Naive thymus-derived CD8-positive, alpha-beta T cell (primary cell): ENCODE results near the gene TUBB4B. TPM values are rescaled to one million over a fixed set of nuclear protein-coding genes. Genes with fewer than 3 reads are reported as not detected.

Experiments used
- ATAC-seq, 2 donors: fragments of 150-1000 bp; cut with Tn5 transposase in 1 of 2; sonication (Bioruptor Pico), chemical (Tn5 transposase) in 1 of 2; 1 replicate in 1 of 2; 2 replicates in 1 of 2; pipeline ENCODE4 v1.10.0; 2021; ENCODE audit warnings: mild to moderate bottlenecking in 2 of 2, moderate library complexity in 2 of 2
- POLR2A ChIA-PET: fragments of 350-600 bp; sonication (Branson Sonifier 250); formaldehyde crosslinking; loops from one replicate; lab custom pipeline; 2021; ENCODE audit warnings: antibody characterized with exemption; lab: Charles Lee
- DNase-seq, 10 donors: peaks; one replicate each; pipeline versions ENCODE4 v3.0.0 to v3.0.0-alpha.2; 2020 to 2022
- H3K27ac Mint-ChIP-seq, 10 donors: one replicate each; pipeline ENCODE4 v1.8.0; 2020 to 2022; ENCODE audit warnings: mild to moderate bottlenecking in 10 of 10, mixed read lengths in 10 of 10, moderate library complexity in 4 of 10, inconsistent platforms in 1 of 10
- H3K27me3 Mint-ChIP-seq, 5 donors: one replicate each; pipeline ENCODE4 v1.8.0; 2021 to 2022; ENCODE audit warnings: mixed read lengths in 5 of 5
- H3K36me3 Mint-ChIP-seq, 3 donors: one replicate each; pipeline ENCODE4 v1.8.0; 2020 to 2022; ENCODE audit warnings: mixed read lengths in 3 of 3, mild to moderate bottlenecking in 2 of 3, inconsistent platforms in 1 of 3
- H3K4me1 Mint-ChIP-seq, 4 donors: one replicate each; pipeline ENCODE4 v1.8.0; 2021 to 2022; ENCODE audit warnings: mixed read lengths in 4 of 4
- H3K4me3 Mint-ChIP-seq, 10 donors: one replicate each; pipeline ENCODE4 v1.8.0; 2020 to 2022; ENCODE audit warnings: mild to moderate bottlenecking in 10 of 10, mixed read lengths in 10 of 10, moderate library complexity in 6 of 10, inconsistent platforms in 1 of 10
- H3K9me3 Mint-ChIP-seq, 9 donors: one replicate each; pipeline ENCODE4 v1.8.0; 2020 to 2022; ENCODE audit warnings: mixed read lengths in 9 of 9, mild to moderate bottlenecking in 3 of 9, inconsistent platforms in 1 of 9, moderate library complexity in 1 of 9
- polyA plus RNA-seq, 3 donors: library from polyadenylated mRNA; unstranded; fragments of 300-500 nt; fragmentation: Illumina TruSeq; gene quantifications; one replicate each; pipeline ENCODE4 v1.2.3, GENCODE V29; 2021
- total RNA-seq, 8 experiments: library from RNA in 2 of 8; stranded (reverse) in 2 of 8; gene quantifications; one replicate each; pipeline ENCODE4 v1.2.3 and lab custom pipeline; 2021 to 2026

The TUBB4B gene
- total and polyA plus RNA-seq, 5 experiments from 2014 or later, result 10.8 to 60.2 (median 23.4) TPM

- Mint-ChIP-seq H3K36me3 (peaks cover 0 to 6% (median 0%) of the 10 kb centered on the region in 3 donors), H3K27ac (no peak overlapping the region), H3K4me1 (peaks cover 14 to 32% (median 20%) of the 10 kb centered on the region in 4 donors), H3K9me3 (no peaks in the 10 kb centered on the region), H3K27me3 (peaks cover 1 to 45% (median 14%) of the 10 kb centered on the region in 5 donors), H3K4me3 (no peak overlapping the region)
- no peak for ATAC-seq
- DNase-seq, result no peak
- POLR2A ChIA-PET, result interaction anchor here (1.5 kb wide), 1 partner anchor 42 kb away, joined by 4 read pairs; no protein-coding TSS in a partner anchor
Observed at GRCh38 chr9:137278721-137279711, 37.9 kb downstream of the TUBB4B start.

DNA sequence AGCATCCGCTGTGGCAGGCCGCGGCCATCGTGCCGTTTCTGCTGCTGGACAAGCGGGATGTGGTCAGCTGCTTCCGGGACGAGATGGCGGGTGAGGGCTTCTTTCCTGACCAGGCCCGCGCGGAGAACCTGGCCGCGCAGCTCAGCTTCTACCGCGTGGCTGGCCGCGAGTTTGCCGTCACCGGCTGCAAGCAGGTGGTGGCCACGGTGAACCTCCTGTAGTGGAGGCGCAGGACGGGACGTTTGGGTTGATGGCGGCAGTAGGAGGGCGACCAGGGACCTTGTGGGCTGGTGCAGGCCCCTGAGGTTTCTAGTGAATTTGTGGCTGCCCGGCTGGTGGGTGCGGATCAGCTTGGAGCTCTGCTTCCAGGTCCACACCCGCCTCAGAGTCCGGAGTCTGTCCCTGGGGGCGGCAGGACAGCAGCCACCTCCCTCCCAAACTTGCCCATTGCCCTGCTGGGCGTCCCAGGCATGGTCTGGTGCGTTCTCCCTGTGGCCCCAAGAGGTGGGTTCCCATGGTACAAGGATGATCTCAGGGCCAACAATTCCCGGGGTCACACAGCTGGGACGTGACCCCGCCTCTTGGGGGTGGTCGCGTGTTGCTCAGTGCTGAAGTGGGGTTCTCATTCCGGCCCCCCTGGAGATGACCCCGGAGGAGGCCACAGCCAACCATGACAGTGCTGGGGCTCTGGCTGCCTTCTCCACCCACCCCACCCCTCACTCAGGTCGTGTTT, 38.8 kb downstream of the TUBB4B start:
- Mint-ChIP-seq H3K4me3 (no peak overlapping the region), H3K27me3 (peaks cover 1 to 46% (median 14%) of the 10 kb centered on the region in 5 donors), H3K27ac (no peak overlapping the region), H3K4me1 (peaks cover 11 to 26% (median 19%) of the 10 kb centered on the region in 4 donors), H3K36me3 (peaks cover 0 to 6% (median 0%) of the 10 kb centered on the region in 3 donors), H3K9me3 (no peaks in the 10 kb centered on the region)
- POLR2A ChIA-PET, result interaction anchor here (0.6 to 1.5 kb wide), 2 partner anchors 43 to 347 kb away, joined by 4 to 5 read pairs; no protein-coding TSS in a partner anchor
- DNase-seq, result no peak
- ATAC-seq, result no peak

DNA sequence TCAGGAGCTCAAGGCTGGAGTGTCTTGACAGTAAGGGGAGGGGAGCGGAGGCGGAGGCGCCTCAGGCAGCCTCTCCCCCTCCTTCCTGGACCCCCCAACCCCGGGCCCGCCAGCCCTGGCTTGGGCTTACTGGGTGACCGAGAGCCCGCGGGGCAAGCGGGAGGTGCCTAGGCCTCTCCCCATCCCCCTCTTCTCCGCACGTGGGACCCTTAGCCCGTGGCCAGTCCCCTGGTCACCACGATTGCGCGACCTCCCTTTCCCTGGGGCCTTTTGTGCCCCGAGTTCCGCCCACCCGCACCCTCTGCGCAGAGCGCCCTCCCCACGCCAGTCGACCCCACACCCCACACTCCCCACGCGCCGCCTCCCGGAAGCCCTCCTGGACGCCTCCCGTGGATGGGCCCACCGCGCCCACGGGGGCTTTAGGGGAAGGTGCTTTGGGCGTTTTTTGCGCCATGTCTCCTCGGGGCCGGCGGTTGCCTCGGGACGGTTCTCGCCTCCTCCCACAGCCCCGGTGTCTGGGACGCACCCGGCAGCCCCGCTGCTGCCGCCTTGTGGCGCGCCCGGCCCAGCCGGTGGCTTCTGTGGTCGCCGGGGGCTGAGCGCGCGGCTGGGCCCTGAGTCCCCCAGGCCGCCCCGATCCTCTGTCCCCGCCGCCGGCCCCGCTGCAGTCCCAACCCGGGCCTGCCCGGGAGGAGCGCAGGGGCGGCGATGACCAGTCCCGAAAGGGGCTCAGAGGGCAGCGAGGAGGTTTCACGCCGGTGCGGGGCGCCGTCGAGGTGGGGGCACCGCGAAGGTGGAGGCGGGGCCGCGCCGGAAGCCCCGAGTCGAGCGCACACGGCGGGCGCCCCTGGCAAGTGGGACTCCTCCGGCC, 39.6 kb downstream of the TUBB4B start:
- no peak overlapping the region for H3K4me3 Mint-ChIP-seq
- POLR2A ChIA-PET, result interaction anchor here (0.6 to 1.5 kb wide), 2 partner anchors 44 to 346 kb away, joined by 4 to 5 read pairs; no protein-coding TSS in a partner anchor
- peaks cover 8 to 19% (median 13%) of the 10 kb centered on the region in 4 donors for H3K4me1 Mint-ChIP-seq
- peaks cover 3 to 44% (median 8%) of the 10 kb centered on the region in 5 donors for H3K27me3 Mint-ChIP-seq
- H3K27ac Mint-ChIP-seq, result no peak overlapping the region
- no peak for ATAC-seq
- no peak for DNase-seq
- H3K36me3 Mint-ChIP-seq, result peaks cover 0 to 2% (median 0%) of the 10 kb centered on the region in 3 donors
- H3K9me3 Mint-ChIP-seq, result peaks cover 0 to 5% (median 0%) of the 10 kb centered on the region in 9 donors

- Mint-ChIP-seq H3K4me3 (no peak overlapping the region), H3K27me3 (peaks cover 1 to 44% (median 6%) of the 10 kb centered on the region in 5 donors), H3K27ac (peak overlapping the region in 1 of 10 donors; percentile 49), H3K4me1 (peaks cover 7 to 16% (median 11%) of the 10 kb centered on the region in 4 donors), H3K9me3 (peaks cover 0 to 5% (median 0%) of the 10 kb centered on the region in 9 donors), H3K36me3 (peaks cover 0 to 2% (median 0%) of the 10 kb centered on the region in 3 donors)
- no peak for ATAC-seq
- POLR2A ChIA-PET, result no interaction called here
- no peak for DNase-seq
Observed at GRCh38 chr9:137281345-137282116, 40.4 kb downstream of the TUBB4B start.

GRCh38 chr9:137286975-137287383, 45.9 kb downstream of the TUBB4B start:
- Mint-ChIP-seq H3K4me3 (no peak overlapping the region), H3K27ac (peak overlapping the region in 1 of 10 donors; percentile 44), H3K4me1 (peaks cover 0 to 15% (median 3%) of the 10 kb centered on the region in 4 donors), H3K36me3 (no peaks in the 10 kb centered on the region), H3K27me3 (peaks cover 1 to 40% (median 5%) of the 10 kb centered on the region in 5 donors), H3K9me3 (peaks cover 0 to 5% (median 0%) of the 10 kb centered on the region in 9 donors)
- DNase-seq, result peak in 1 of 10 donors; percentile 4
- peak; percentile 56 to 67 for ATAC-seq
- POLR2A ChIA-PET, result interaction anchor here (0.7 kb wide), 1 partner anchor 250 kb away, joined by 7 read pairs; no protein-coding TSS in a partner anchor

- H3K4me1 Mint-ChIP-seq, result peaks cover 2 to 13% (median 11%) of the 10 kb centered on the region in 4 donors
- H3K4me3 Mint-ChIP-seq, result peak overlapping the region in 2 of 10 donors; percentile 18 to 26
- POLR2A ChIA-PET, result interaction anchor here (0.5 to 1.5 kb wide), 4 partner anchors 26 to 259 kb away, joined by 3 to 7 read pairs (median 4); partner anchors contain the start of gene MRPL41
- ATAC-seq (no peak), DNase-seq (no peak)
- peaks cover 0 to 2% (median 0%) of the 10 kb centered on the region in 3 donors for H3K36me3 Mint-ChIP-seq
- H3K27me3 Mint-ChIP-seq, result peaks cover 9 to 43% (median 21%) of the 10 kb centered on the region in 5 donors
- H3K27ac Mint-ChIP-seq, result no peak overlapping the region
- peaks cover 0 to 4% (median 0%) of the 10 kb centered on the region in 9 donors for H3K9me3 Mint-ChIP-seq
Observed at GRCh38 chr9:137293094-137293481, 52.0 kb downstream of the TUBB4B start.

Other genes starting within 250 kb of the TUBB4B start
- gene PAXX, start 248.9 kb upstream of the TUBB4B start, total RNA-seq, result 100 to 1,000 TPM; 129 to 137 TPM
- gene PAXX, start 248.9 kb upstream of the TUBB4B start, polyA plus RNA-seq, result 100 to 1,000 TPM; 104 to 119 (median 112) TPM
- gene CLIC3, start 244.7 kb upstream of the TUBB4B start, total RNA-seq, result 10 to 100 TPM; 11.1 to 13.5 TPM
- 10 to 100 TPM in 2 of 3 donors, 1 to 10 TPM in 1; 7.0 to 30.2 (median 16.9) TPM for gene CLIC3, start 244.7 kb upstream of the TUBB4B start, polyA plus RNA-seq
- 10 to 100 TPM; 37.0 to 41.5 TPM for gene ABCA2, start 213.1 kb upstream of the TUBB4B start, total RNA-seq
- gene ABCA2, start 213.1 kb upstream of the TUBB4B start, polyA plus RNA-seq, result 1 to 10 TPM; 3.9 to 9.4 (median 4.7) TPM
- under 1 TPM in 1 of 2 experiments, not detected in 1; 0.13 TPM for gene FUT7, start 209.2 kb upstream of the TUBB4B start, total RNA-seq
- gene FUT7, start 209.2 kb upstream of the TUBB4B start, polyA plus RNA-seq, result 1 to 10 TPM; 1.2 to 1.6 (median 1.6) TPM
- 1 to 10 TPM; 2.8 to 4.3 TPM for gene NPDC1, start 195.1 kb upstream of the TUBB4B start, total RNA-seq
- gene NPDC1, start 195.1 kb upstream of the TUBB4B start, polyA plus RNA-seq, result 1 to 10 TPM; 2.1 to 9.3 (median 4.2) TPM
- not detected for gene ENTPD2, start 187.2 kb upstream of the TUBB4B start, total RNA-seq
- gene ENTPD2, start 187.2 kb upstream of the TUBB4B start, polyA plus RNA-seq, result not detected
- under 1 TPM; 0.27 to 0.44 TPM for gene SAPCD2, start 170.7 kb upstream of the TUBB4B start, total RNA-seq
- gene SAPCD2, start 170.7 kb upstream of the TUBB4B start, polyA plus RNA-seq, result under 1 TPM in 2 of 3 donors, not detected in 1; 0.23 to 0.27 TPM
- gene UAP1L1, start 163.8 kb upstream of the TUBB4B start, total RNA-seq, result 10 to 100 TPM; 25.2 to 28.7 TPM
- 1 to 10 TPM; 2.3 to 7.8 (median 2.8) TPM for gene UAP1L1, start 163.8 kb upstream of the TUBB4B start, polyA plus RNA-seq
- gene MAN1B1, start 154.3 kb upstream of the TUBB4B start, total RNA-seq, result 10 to 100 TPM; 66.9 to 73.2 TPM
- 10 to 100 TPM; 30.6 to 46.6 (median 38.3) TPM for gene MAN1B1, start 154.3 kb upstream of the TUBB4B start, polyA plus RNA-seq
- gene DPP7, start 126.6 kb upstream of the TUBB4B start, total RNA-seq, result 100 to 1,000 TPM; 278 to 298 TPM
- 100 to 1,000 TPM in 2 of 3 donors, 10 to 100 TPM in 1; 98.7 to 126 (median 121) TPM for gene DPP7, start 126.6 kb upstream of the TUBB4B start, polyA plus RNA-seq
- not detected for gene GRIN1, start 102.1 kb upstream of the TUBB4B start, total RNA-seq
- not detected for gene GRIN1, start 102.1 kb upstream of the TUBB4B start, polyA plus RNA-seq
- gene LRRC26, start 71.2 kb upstream of the TUBB4B start, total RNA-seq, result not detected
- not detected for gene LRRC26, start 71.2 kb upstream of the TUBB4B start, polyA plus RNA-seq
- gene TMEM210, start 69.2 kb upstream of the TUBB4B start, total RNA-seq, result not detected
- not detected for gene TMEM210, start 69.2 kb upstream of the TUBB4B start, polyA plus RNA-seq
- 100 to 1,000 TPM; 143 to 146 TPM for gene ANAPC2, start 52.7 kb upstream of the TUBB4B start, total RNA-seq
- 1 to 10 TPM; 3.4 to 5.9 (median 4.3) TPM for gene ANAPC2, start 52.7 kb upstream of the TUBB4B start, polyA plus RNA-seq
- gene SSNA1, start 52.6 kb upstream of the TUBB4B start, total RNA-seq, result 10 to 100 TPM; 39.2 to 43.4 TPM
- 100 to 1,000 TPM in 2 of 3 donors, 10 to 100 TPM in 1; 97.8 to 123 (median 119) TPM for gene SSNA1, start 52.6 kb upstream of the TUBB4B start, polyA plus RNA-seq
- 10 to 100 TPM; 10.1 TPM for gene TPRN, start 40.5 kb upstream of the TUBB4B start, total RNA-seq
- under 1 TPM; 0.15 to 0.42 (median 0.39) TPM for gene TPRN, start 40.5 kb upstream of the TUBB4B start, polyA plus RNA-seq
- 10 to 100 TPM; 42.7 to 43.0 TPM for gene TMEM203, start 35.6 kb upstream of the TUBB4B start, total RNA-seq
- gene TMEM203, start 35.6 kb upstream of the TUBB4B start, polyA plus RNA-seq, result 100 to 1,000 TPM; 128 to 163 (median 155) TPM
- gene NDOR1, start 35.6 kb upstream of the TUBB4B start, total RNA-seq, result 10 to 100 TPM; 35.0 to 39.8 TPM
- 1 to 10 TPM; 2.4 to 9.5 (median 5.7) TPM for gene NDOR1, start 35.6 kb upstream of the TUBB4B start, polyA plus RNA-seq
- gene RNF208, start 19.0 kb upstream of the TUBB4B start, total RNA-seq, result 1 to 10 TPM in 1 of 2 experiments, under 1 TPM in 1; 0.91 to 1.7 TPM
- not detected for gene RNF208, start 19.0 kb upstream of the TUBB4B start, polyA plus RNA-seq
- under 1 TPM; 0.30 to 0.47 TPM for gene CYSRT1, start 16.1 kb upstream of the TUBB4B start, total RNA-seq
- gene CYSRT1, start 16.1 kb upstream of the TUBB4B start, polyA plus RNA-seq, result not detected
- gene RNF224, start 13.8 kb upstream of the TUBB4B start, total RNA-seq, result under 1 TPM in 1 of 2 experiments, not detected in 1; 0.21 TPM
- gene RNF224, start 13.8 kb upstream of the TUBB4B start, polyA plus RNA-seq, result not detected
- gene SLC34A3, start 10.4 kb upstream of the TUBB4B start, total RNA-seq, result not detected
- not detected for gene SLC34A3, start 10.4 kb upstream of the TUBB4B start, polyA plus RNA-seq
- not detected for gene STPG3, start 10.0 kb downstream of the TUBB4B start, total RNA-seq
- not detected for gene STPG3, start 10.0 kb downstream of the TUBB4B start, polyA plus RNA-seq
- 10 to 100 TPM; 42.4 to 45.9 TPM for gene NELFB, start 14.0 kb downstream of the TUBB4B start, total RNA-seq
- 10 to 100 TPM; 20.4 to 29.7 (median 25.0) TPM for gene NELFB, start 14.0 kb downstream of the TUBB4B start, polyA plus RNA-seq
- 1 to 10 TPM in 1 of 2 experiments, under 1 TPM in 1; 0.91 to 1.4 TPM for gene TOR4A, start 36.4 kb downstream of the TUBB4B start, total RNA-seq
- under 1 TPM in 2 of 3 donors, not detected in 1; 0.12 to 0.15 TPM for gene TOR4A, start 36.4 kb downstream of the TUBB4B start, polyA plus RNA-seq
- gene NRARP, start 61.0 kb downstream of the TUBB4B start, total RNA-seq, result 1 to 10 TPM; 2.4 to 2.5 TPM
- gene NRARP, start 61.0 kb downstream of the TUBB4B start, polyA plus RNA-seq, result not detected
- gene EXD3, start 181.9 kb downstream of the TUBB4B start, total RNA-seq, result 10 to 100 TPM; 26.4 to 28.3 TPM
- 1 to 10 TPM; 2.6 to 4.3 (median 3.9) TPM for gene EXD3, start 181.9 kb downstream of the TUBB4B start, polyA plus RNA-seq
- gene NOXA1, start 182.1 kb downstream of the TUBB4B start, total RNA-seq, result 1 to 10 TPM; 4.1 to 4.5 TPM
- gene NOXA1, start 182.1 kb downstream of the TUBB4B start, polyA plus RNA-seq, result 1 to 10 TPM in 2 of 3 donors, under 1 TPM in 1; 0.75 to 1.1 (median 1.1) TPM
- gene ENTPD8, start 200.1 kb downstream of the TUBB4B start, total RNA-seq, result not detected
- gene ENTPD8, start 200.1 kb downstream of the TUBB4B start, polyA plus RNA-seq, result not detected
- gene NSMF, start 218.0 kb downstream of the TUBB4B start, total RNA-seq, result 10 to 100 TPM; 19.1 to 19.3 TPM
- gene NSMF, start 218.0 kb downstream of the TUBB4B start, polyA plus RNA-seq, result 10 to 100 TPM in 1 of 3 donors, 1 to 10 TPM in 2; 7.7 to 14.7 (median 8.2) TPM